KMS-11 (cell line): ENCODE measurements around the gene CPHXL2.

Experiments
- H2AFZ ChIP-seq: fragments of 200-600 bp; sonication (generic); 2 replicates; pipeline ENCODE4 v1.6.1; 2016; ENCODE audit warnings: antibody characterized with exemption, mixed run types, low read depth
- H3K27ac ChIP-seq: fragments of 200-600 bp; sonication (generic); 2 replicates; pipeline ENCODE4 v1.6.1; 2016; ENCODE audit warnings: mild to moderate bottlenecking, mixed run types
- H3K27me3 ChIP-seq: fragments of 200-600 bp; sonication (generic); 2 replicates; pipeline ENCODE4 v1.6.1; 2017; ENCODE audit warnings: mild to moderate bottlenecking, low read depth, mixed run types, moderate library complexity; ENCODE audit not compliant: insufficient read depth
- H3K36me3 ChIP-seq: fragments of 200-600 bp; sonication (generic); 2 replicates; pipeline ENCODE4 v1.6.1; 2017; ENCODE audit warnings: mild to moderate bottlenecking, mixed run types; ENCODE audit not compliant: insufficient read depth
- H3K4me1 ChIP-seq: fragments of 200-600 bp; sonication (generic); 2 replicates; pipeline ENCODE4 v1.6.1; 2016; ENCODE audit warnings: mild to moderate bottlenecking, low read depth, mixed run types; ENCODE audit not compliant: poor library complexity, severe bottlenecking
- H3K4me2 ChIP-seq: fragments of 200-600 bp; sonication (generic); 2 replicates; pipeline ENCODE4 v1.7.0; 2016; ENCODE audit warnings: mild to moderate bottlenecking, mixed run types
- H3K4me3 ChIP-seq: fragments of 200-600 bp; sonication (generic); IDR thresholded peaks from 2 replicates; pipeline ENCODE4 v1.6.1; 2017; ENCODE audit warnings: low read depth, low read length, mixed read lengths; ENCODE audit not compliant: insufficient read depth
- H3K79me2 ChIP-seq: fragments of 200-600 bp; sonication (generic); 2 replicates; pipeline ENCODE4 v1.6.1; 2016; ENCODE audit warnings: low read depth, mixed run types; ENCODE audit not compliant: insufficient read depth
- H3K9ac ChIP-seq: fragments of 200-600 bp; sonication (generic); 2 replicates; pipeline ENCODE4 v1.6.1; 2016; ENCODE audit warnings: mild to moderate bottlenecking, mixed run types
- H4K20me1 ChIP-seq: fragments of 200-600 bp; sonication (generic); 2 replicates; pipeline ENCODE4 v1.6.1; 2016; ENCODE audit warnings: mild to moderate bottlenecking, mixed run types; ENCODE audit not compliant: insufficient read depth
- TF ChIP-seq, protein P1 (sequence below): fragments of 200-600 bp; sonication (generic); conservative IDR thresholded peaks from 2 replicates; pipeline ENCODE4 v1.6.1; 2017; ENCODE audit warnings: low read depth, mild to moderate bottlenecking, antibody characterized with exemption, low read length, moderate library complexity, mixed read lengths

Gene CPHXL2

DNA sequence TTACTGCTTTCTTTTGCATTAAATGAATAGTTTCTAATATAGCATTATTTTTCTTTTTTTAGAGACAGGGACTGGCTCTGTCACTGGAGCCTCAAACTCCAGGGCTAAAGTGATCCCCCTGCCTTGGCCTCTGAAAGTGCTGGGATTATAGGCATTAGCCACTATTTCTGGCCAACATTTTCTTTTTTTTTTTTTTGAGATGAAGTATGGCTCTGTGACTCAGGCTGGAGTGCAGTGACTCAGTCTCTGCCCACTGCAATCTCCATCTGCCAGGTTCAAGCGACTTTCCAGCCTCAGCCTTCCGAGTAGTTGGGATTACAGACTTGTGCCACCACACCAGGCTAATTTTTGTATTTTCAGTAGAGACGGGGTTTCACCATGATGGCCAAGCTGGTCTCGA lies 26.5 kb upstream of the CPHXL2 start:
- Histone ChIP-seq H3K4me3 (no peak overlapping the region), H4K20me1 (no peaks in the 10 kb centered on the region), H3K27ac (no peak overlapping the region), H3K4me2 (no peak overlapping the region), H3K36me3 (no peaks in the 10 kb centered on the region), H3K4me1 (no peaks in the 10 kb centered on the region), H2AFZ (no peak overlapping the region), H3K9ac (no peak overlapping the region), H3K27me3 (no peaks in the 10 kb centered on the region), H3K79me2 (no peaks in the 10 kb centered on the region)
- TF ChIP-seq, protein P1, sequence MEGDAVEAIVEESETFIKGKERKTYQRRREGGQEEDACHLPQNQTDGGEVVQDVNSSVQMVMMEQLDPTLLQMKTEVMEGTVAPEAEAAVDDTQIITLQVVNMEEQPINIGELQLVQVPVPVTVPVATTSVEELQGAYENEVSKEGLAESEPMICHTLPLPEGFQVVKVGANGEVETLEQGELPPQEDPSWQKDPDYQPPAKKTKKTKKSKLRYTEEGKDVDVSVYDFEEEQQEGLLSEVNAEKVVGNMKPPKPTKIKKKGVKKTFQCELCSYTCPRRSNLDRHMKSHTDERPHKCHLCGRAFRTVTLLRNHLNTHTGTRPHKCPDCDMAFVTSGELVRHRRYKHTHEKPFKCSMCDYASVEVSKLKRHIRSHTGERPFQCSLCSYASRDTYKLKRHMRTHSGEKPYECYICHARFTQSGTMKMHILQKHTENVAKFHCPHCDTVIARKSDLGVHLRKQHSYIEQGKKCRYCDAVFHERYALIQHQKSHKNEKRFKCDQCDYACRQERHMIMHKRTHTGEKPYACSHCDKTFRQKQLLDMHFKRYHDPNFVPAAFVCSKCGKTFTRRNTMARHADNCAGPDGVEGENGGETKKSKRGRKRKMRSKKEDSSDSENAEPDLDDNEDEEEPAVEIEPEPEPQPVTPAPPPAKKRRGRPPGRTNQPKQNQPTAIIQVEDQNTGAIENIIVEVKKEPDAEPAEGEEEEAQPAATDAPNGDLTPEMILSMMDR, result no peak

DNA sequence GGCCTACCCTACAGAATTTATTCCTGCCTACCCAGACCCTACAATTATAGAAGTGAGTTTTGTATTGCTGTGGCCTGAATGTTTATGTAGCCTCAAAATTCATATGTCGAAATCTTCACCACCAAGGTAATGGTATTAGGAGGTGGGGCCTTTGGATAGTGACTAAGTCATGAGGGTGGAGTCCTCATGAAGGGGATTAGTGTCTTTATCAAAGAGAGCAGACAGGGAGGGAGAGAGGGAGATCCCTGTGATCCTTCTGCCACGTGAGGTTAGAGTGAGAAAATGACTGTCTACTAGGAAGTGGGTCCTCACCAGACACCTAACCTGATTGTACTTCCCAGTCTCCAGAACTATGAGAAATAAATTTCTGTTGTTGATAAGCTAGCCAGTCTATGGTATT lies 25.4 kb upstream of the CPHXL2 start:
- Histone ChIP-seq H3K4me2 (no peak overlapping the region), H3K9ac (no peak overlapping the region), H3K4me3 (no peak overlapping the region), H4K20me1 (no peaks in the 10 kb centered on the region), H2AFZ (no peak overlapping the region), H3K36me3 (no peaks in the 10 kb centered on the region), H3K27me3 (no peaks in the 10 kb centered on the region), H3K4me1 (no peaks in the 10 kb centered on the region), H3K79me2 (no peaks in the 10 kb centered on the region), H3K27ac (no peak overlapping the region)
- TF ChIP-seq, protein P1, result no peak

DNA sequence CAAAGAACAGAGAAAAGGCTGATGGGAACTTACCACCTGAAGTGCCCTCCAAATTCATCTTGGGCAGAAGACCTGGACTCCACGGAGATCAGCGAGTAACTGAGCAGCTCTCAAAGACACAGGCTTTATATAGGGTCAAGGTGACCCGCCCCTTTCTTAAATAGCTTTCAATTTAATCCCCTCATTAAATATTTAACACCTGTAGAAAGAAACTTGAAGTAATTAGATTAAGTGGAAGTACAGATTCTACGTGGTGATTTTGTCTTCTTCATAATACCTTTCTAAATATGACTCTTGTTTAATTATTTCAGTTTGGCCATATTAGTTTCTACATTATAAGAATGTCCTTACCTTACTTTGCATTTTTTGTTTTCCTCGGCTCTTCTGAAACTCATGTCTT lies 24.6 kb upstream of the CPHXL2 start, which contains the start of gene DUXB:
Gene DUXB (minus strand): TSS at position 101 of the 400 bp plus-strand sequence. CDS start 43 bp downstream, at position 58.
- TF ChIP-seq, protein P1, result no peak
- Histone ChIP-seq H3K4me3 (no peak within 1 kb of the TSS), H3K27me3 (no peaks in the 10 kb centered on the region), H2AFZ (no peak within 1 kb of the TSS), H3K79me2 (no peaks in the 10 kb centered on the region), H3K36me3 (no peaks in the 10 kb centered on the region), H3K27ac (no peak within 1 kb of the TSS), H3K4me2 (no peak within 1 kb of the TSS), H3K9ac (no peak within 1 kb of the TSS), H3K4me1 (no peaks in the 10 kb centered on the region), H4K20me1 (no peaks in the 10 kb centered on the region)

DNA sequence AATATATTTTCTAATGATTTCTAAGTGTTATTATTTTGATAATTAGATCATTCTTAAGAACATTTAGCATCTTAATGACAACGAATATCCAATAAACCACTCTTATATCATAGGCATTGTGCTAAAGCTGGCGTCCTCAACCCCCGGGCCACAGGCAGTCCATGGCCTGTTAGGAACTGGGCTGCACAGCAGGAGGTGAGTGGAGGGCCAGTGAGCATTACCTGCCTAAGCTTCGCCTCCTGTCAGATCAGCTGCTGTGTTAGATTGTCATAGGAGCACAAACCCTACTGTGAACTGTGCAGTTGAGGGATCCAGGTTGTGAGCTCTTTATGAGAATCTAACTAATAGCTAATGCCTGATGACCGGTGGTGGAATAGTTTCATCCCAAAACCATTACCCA lies 20.8 kb upstream of the CPHXL2 start:
- H4K20me1 ChIP-seq, result no peaks in the 10 kb centered on the region
- no peaks in the 10 kb centered on the region for H3K79me2 ChIP-seq
- H3K4me3 ChIP-seq, result no peak overlapping the region
- no peak overlapping the region for H3K4me2 ChIP-seq
- H3K27me3 ChIP-seq, result no peaks in the 10 kb centered on the region
- TF ChIP-seq, protein P1, result no peak
- no peak overlapping the region for H3K27ac ChIP-seq
- no peak overlapping the region for H2AFZ ChIP-seq
- H3K9ac ChIP-seq, result no peak overlapping the region
- no peaks in the 10 kb centered on the region for H3K4me1 ChIP-seq
- H3K36me3 ChIP-seq, result no peaks in the 10 kb centered on the region
